ENCODE measurements around the gene KLHL29. TPM values are rescaled to one million over a fixed set of nuclear protein-coding genes. Genes with fewer than 3 reads are reported as not detected.
A peak's percentile ranks its signal among the peaks of the same experiment; 100 is the strongest.

Gene KLHL29
- total RNA-seq, 6 experiments from 2014 or later = 1.2 to 10.2 (median 6.4) TPM

DNA sequence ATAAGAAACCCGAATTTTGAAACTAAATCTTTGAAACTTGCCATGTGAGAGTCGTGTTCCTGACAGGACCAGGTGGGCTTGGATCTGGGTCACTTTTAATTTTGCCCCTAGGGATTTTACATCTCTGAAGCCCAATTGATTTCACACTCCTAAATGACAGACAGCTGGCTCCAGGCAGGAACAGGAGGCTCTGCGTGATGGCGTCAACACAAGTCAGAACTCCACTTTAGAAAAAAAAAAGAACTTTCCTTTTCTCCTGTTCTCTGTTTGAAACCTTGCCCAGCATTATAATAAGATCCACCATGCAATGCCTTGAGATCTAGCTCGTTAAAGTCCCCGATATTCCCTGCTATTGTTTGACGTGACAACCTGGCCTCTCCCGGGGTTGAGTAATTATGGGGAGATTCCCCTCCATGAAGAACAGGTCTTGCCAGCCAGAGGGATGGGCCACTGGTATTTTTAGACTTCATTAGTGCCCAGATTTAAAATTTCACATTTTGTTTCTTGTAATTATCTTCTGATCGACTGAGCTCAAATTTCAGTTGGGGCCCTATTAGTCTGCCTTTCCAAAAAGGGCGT is 260.3 kb downstream of the KLHL29 start:
- ATAC-seq = no peak
- WGBS (ENCODE audit: insufficient coverage, low coverage, low lambda C conversion rate, missing lambda C conversion rate) = 78% methylated on average over 10 of the region's 10 CpGs
- Histone ChIP-seq H3K27ac (no peak overlapping the region), H3K9me3 (no peaks in the 10 kb centered on the region), H3K4me3 (no peak overlapping the region), H3K4me1 (no peaks in the 10 kb centered on the region), H3K36me3 (no peaks in the 10 kb centered on the region), H3K27me3 (no peaks in the 10 kb centered on the region)
- intact Hi-C loops (cut with DNase I) = no loop called here
- TF ChIP-seq, protein P1, sequence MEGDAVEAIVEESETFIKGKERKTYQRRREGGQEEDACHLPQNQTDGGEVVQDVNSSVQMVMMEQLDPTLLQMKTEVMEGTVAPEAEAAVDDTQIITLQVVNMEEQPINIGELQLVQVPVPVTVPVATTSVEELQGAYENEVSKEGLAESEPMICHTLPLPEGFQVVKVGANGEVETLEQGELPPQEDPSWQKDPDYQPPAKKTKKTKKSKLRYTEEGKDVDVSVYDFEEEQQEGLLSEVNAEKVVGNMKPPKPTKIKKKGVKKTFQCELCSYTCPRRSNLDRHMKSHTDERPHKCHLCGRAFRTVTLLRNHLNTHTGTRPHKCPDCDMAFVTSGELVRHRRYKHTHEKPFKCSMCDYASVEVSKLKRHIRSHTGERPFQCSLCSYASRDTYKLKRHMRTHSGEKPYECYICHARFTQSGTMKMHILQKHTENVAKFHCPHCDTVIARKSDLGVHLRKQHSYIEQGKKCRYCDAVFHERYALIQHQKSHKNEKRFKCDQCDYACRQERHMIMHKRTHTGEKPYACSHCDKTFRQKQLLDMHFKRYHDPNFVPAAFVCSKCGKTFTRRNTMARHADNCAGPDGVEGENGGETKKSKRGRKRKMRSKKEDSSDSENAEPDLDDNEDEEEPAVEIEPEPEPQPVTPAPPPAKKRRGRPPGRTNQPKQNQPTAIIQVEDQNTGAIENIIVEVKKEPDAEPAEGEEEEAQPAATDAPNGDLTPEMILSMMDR (IDR thresholded peaks at IDR 0.05) = no peak
- no peak for TF ChIP-seq POLR2A (IDR thresholded peaks at IDR 0.05)
- no peak for DNase-seq

DNA sequence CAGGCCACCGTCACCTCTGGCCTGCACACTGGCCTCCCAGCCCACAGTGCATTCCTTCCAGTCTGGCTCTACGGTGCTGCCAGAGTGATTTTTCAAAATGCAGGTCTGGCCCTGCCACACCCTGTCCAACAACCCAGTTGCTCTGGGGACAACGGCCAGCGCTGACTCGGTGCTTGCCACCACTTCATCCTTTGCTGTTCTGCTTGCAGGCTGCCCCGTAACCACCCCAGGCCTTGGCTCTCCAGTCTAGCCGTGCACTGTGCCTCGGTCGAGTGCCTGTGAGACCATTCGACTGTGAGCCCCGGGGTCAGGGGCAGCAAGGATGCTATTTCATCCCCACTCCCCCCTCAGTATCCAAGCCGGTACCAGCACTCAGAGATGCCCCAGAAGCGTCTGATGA is 262.6 kb downstream of the KLHL29 start:
- intact Hi-C loops (cut with DNase I) = no loop called here
- TF ChIP-seq, protein P1 (IDR thresholded peaks at IDR 0.05) = no peak
- WGBS (ENCODE audit: insufficient coverage, low coverage, low lambda C conversion rate, missing lambda C conversion rate) = 73% methylated on average over 3 of the region's 13 CpGs
- H3K27me3 ChIP-seq = no peaks in the 10 kb centered on the region
- no peaks in the 10 kb centered on the region for H3K36me3 ChIP-seq
- ATAC-seq (no peak), DNase-seq (peak in 1 of 3 donors; percentile 43)
- H3K4me3 ChIP-seq = no peak overlapping the region
- H3K9me3 ChIP-seq = no peaks in the 10 kb centered on the region
- no peaks in the 10 kb centered on the region for H3K4me1 ChIP-seq
- no peak overlapping the region for H3K27ac ChIP-seq

DNA sequence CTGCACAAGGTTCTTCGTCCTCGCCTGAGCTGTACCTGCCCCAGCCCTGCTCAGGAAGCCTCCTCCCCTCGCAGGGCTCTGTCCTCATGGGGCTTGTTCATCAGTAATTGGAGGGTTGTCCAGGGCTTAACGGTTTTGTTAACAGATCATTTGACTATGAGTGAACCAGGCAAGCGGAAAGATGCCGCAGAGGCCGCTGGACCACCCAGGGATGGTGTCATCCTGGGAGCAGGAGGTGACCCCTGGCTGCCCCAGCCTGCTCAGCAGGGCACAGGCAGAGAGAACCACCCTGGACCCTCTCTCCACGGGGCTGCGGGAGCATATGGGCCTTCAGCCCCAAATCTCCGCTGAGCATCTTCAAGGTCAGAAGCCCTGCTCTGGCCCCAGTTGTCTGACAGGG is 264.3 kb downstream of the KLHL29 start:
- intact Hi-C loops (cut with DNase I) = no loop called here
- peak in 1 of 4 donors; percentile 10 for ATAC-seq
- H3K9me3 ChIP-seq = no peaks in the 10 kb centered on the region
- no peaks in the 10 kb centered on the region for H3K36me3 ChIP-seq
- TF ChIP-seq, protein P1 (IDR thresholded peaks at IDR 0.05) = no peak
- TF ChIP-seq POLR2A (IDR thresholded peaks at IDR 0.05) = no peak
- no peak for DNase-seq
- H3K27me3 ChIP-seq = no peaks in the 10 kb centered on the region
- 85% methylated on average over 3 of the region's 10 CpGs for WGBS (ENCODE audit: insufficient coverage, low coverage, low lambda C conversion rate, missing lambda C conversion rate)
- H3K27ac ChIP-seq = no peak overlapping the region
- H3K4me3 ChIP-seq = no peak overlapping the region
- H3K4me1 ChIP-seq = no peaks in the 10 kb centered on the region

DNA sequence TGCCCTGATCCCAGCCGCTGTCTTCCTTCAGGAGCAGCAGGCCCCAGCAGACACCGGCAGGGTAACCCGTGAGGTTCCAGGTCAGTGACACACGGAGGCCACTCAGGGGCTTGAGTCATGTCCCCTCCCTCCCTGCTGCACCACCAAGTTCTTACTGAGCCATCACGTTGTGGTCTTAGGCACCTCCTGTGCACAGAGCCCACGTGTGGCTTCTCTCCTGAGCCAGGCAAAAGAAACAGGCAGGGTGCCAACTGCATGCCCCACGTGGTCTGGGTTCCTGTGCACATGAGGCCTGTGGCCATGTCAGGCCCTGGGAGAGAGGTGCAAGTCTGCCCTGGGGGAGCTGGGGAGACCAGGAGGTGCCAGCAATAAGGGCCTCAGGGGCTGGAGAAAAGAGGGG is 264.8 kb downstream of the KLHL29 start:
- TF ChIP-seq, protein P1 (IDR thresholded peaks at IDR 0.05) = no peak
- no peak for TF ChIP-seq POLR2A (IDR thresholded peaks at IDR 0.05)
- no peaks in the 10 kb centered on the region for H3K4me1 ChIP-seq
- H3K4me3 ChIP-seq = no peak overlapping the region
- H3K9me3 ChIP-seq = no peaks in the 10 kb centered on the region
- WGBS (ENCODE audit: insufficient coverage, low coverage, low lambda C conversion rate, missing lambda C conversion rate) = 31% methylated on average over 3 of the region's 7 CpGs
- H3K27me3 ChIP-seq = no peaks in the 10 kb centered on the region
- ATAC-seq = no peak
- DNase-seq = no peak
- H3K36me3 ChIP-seq = no peaks in the 10 kb centered on the region
- H3K27ac ChIP-seq = no peak overlapping the region
- intact Hi-C loops (cut with DNase I) = no loop called here
